ENCODE measurements around the gene F5. TPM values are rescaled to one million over a fixed set of nuclear protein-coding genes. Genes with fewer than 3 reads are reported as not detected.

Gene F5
- total and polyA plus RNA-seq, 9 of the 15 experiments (the other 6 are each of a cell fraction or from before 2014, with no cell fraction given): 0.03 to 0.13 TPM; not detected in 7

DNA sequence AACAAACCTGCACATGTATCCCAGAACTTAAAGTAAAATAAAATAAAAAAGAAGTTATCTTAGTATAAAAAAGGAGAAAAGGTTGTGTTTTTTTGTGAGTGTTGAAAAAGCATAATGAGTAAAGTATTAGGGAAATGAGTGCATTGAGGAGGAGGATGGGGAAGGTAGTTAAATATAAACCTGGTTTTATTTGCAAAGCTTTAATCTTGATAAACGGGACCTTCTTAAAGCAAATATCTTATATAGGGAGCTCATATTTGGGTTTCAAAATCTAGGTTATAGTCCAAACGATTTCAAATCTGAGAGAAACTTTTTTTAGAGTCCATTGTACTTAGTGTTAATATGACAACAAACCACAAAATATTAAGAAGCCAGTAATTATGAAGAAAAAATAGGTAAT is 78.9 kb downstream of the F5 start:
- Histone ChIP-seq H3K9me1 (ENCODE audit: control insufficient read depth, insufficient read depth, low read length) (no peaks in the 10 kb centered on the region), H3K4me1 (replicated peaks in 1 of 2; ENCODE audit: control insufficient read depth in 2 of 2, insufficient read depth in 2 of 2, low read length in 2 of 2) (peaks cover 0 to 14% of the 10 kb centered on the region in 2 experiments; a peak in 2 of 5 replicates), H3K4me2 (ENCODE audit: insufficient read depth, low read length) (no peak overlapping the region), H3K9me3 (replicated peaks; ENCODE audit: control insufficient read depth, insufficient read depth, low read depth, low read length) (no peaks in the 10 kb centered on the region), H3K9ac (ENCODE audit: insufficient read depth in 1 of 2, low read depth in 2 of 2, low read length in 2 of 2) (no peak overlapping the region), H4K20me1 (replicated peaks; ENCODE audit: control insufficient read depth, insufficient read depth, low read length) (no peaks in the 10 kb centered on the region), H3K79me2 (ENCODE audit: control insufficient read depth, insufficient read depth, low read length) (no peaks in the 10 kb centered on the region), H3K4me3 (no peak overlapping the region), H2AFZ (ENCODE audit: low read depth, low read length) (peak overlapping the region; percentile 92; the same call in 1 of the 2 replicates), H3K36me3 (ENCODE audit: control insufficient read depth, insufficient read depth, low read length) (no peaks in the 10 kb centered on the region), H3K27ac (ENCODE audit: extremely low read depth, low read depth, low read length) (no peak overlapping the region), H3K27me3 (ENCODE audit: control insufficient read depth in 2 of 2, insufficient read depth in 2 of 2, low read length in 2 of 2) (no peaks in the 10 kb centered on the region)
- ATAC-seq: no peak
- BruUV-seq (replicated peaks): no TSS peak
- ChIA-PET POLR2A (interaction anchor here (0.7 kb wide), 1 partner anchor 8 kb away, joined by 4 read pairs; no protein-coding TSS in a partner anchor), CTCF (ENCODE audit: low intra/inter-chr PET ratio) (no interaction called here)
- TF ChIP-seq, protein P1, sequence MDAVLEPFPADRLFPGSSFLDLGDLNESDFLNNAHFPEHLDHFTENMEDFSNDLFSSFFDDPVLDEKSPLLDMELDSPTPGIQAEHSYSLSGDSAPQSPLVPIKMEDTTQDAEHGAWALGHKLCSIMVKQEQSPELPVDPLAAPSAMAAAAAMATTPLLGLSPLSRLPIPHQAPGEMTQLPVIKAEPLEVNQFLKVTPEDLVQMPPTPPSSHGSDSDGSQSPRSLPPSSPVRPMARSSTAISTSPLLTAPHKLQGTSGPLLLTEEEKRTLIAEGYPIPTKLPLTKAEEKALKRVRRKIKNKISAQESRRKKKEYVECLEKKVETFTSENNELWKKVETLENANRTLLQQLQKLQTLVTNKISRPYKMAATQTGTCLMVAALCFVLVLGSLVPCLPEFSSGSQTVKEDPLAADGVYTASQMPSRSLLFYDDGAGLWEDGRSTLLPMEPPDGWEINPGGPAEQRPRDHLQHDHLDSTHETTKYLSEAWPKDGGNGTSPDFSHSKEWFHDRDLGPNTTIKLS (IDR thresholded peaks at IDR 0.05; ENCODE audit: borderline replicate concordance, low read depth): no peak
- TF ChIP-seq HDGF (IDR thresholded peaks at IDR 0.05) (no peak), TCF3 (CRISPR knock-in tag; IDR thresholded peaks at IDR 0.05) (no peak), MEF2D (tag; conservative IDR thresholded peaks at IDR 0.05; ENCODE audit: low read depth) (no peak), ZNF143 (CRISPR knock-in tag; IDR thresholded peaks at IDR 0.05) (no peak), NFE2L1 (tag; IDR thresholded peaks at IDR 0.05; ENCODE audit: borderline replicate concordance, low read depth) (no peak), SMAD2 (IDR thresholded peaks at IDR 0.05; ENCODE audit: low read depth, low read length) (no peak), BRF1 (IDR thresholded peaks at IDR 0.05; ENCODE audit: borderline replicate concordance, extremely low read depth, insufficient read length) (no peak), NELFE (IDR thresholded peaks at IDR 0.05; ENCODE audit: insufficient read depth, insufficient read length) (no peak), HNRNPK (IDR thresholded peaks at IDR 0.05; ENCODE audit: low read depth, low read length, poor library complexity, severe bottlenecking) (no peak)
- TF ChIP-seq, protein P2, sequence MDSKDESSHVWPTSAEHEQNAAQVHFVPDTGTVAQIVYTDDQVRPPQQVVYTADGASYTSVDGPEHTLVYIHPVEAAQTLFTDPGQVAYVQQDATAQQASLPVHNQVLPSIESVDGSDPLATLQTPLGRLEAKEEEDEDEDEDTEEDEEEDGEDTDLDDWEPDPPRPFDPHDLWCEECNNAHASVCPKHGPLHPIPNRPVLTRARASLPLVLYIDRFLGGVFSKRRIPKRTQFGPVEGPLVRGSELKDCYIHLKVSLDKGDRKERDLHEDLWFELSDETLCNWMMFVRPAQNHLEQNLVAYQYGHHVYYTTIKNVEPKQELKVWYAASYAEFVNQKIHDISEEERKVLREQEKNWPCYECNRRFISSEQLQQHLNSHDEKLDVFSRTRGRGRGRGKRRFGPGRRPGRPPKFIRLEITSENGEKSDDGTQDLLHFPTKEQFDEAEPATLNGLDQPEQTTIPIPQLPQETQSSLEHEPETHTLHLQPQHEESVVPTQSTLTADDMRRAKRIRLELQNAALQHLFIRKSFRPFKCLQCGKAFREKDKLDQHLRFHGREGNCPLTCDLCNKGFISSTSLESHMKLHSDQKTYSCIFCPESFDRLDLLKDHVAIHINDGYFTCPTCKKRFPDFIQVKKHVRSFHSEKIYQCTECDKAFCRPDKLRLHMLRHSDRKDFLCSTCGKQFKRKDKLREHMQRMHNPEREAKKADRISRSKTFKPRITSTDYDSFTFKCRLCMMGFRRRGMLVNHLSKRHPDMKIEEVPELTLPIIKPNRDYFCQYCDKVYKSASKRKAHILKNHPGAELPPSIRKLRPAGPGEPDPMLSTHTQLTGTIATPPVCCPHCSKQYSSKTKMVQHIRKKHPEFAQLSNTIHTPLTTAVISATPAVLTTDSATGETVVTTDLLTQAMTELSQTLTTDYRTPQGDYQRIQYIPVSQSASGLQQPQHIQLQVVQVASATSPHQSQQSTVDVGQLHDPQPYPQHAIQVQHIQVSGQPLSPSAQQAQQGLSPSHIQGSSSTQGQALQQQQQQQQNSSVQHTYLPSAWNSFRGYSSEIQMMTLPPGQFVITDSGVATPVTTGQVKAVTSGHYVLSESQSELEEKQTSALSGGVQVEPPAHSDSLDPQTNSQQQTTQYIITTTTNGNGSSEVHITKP (IDR thresholded peaks at IDR 0.05; ENCODE audit: partially characterized antibody): no peak
- TF ChIP-seq, protein P3, sequence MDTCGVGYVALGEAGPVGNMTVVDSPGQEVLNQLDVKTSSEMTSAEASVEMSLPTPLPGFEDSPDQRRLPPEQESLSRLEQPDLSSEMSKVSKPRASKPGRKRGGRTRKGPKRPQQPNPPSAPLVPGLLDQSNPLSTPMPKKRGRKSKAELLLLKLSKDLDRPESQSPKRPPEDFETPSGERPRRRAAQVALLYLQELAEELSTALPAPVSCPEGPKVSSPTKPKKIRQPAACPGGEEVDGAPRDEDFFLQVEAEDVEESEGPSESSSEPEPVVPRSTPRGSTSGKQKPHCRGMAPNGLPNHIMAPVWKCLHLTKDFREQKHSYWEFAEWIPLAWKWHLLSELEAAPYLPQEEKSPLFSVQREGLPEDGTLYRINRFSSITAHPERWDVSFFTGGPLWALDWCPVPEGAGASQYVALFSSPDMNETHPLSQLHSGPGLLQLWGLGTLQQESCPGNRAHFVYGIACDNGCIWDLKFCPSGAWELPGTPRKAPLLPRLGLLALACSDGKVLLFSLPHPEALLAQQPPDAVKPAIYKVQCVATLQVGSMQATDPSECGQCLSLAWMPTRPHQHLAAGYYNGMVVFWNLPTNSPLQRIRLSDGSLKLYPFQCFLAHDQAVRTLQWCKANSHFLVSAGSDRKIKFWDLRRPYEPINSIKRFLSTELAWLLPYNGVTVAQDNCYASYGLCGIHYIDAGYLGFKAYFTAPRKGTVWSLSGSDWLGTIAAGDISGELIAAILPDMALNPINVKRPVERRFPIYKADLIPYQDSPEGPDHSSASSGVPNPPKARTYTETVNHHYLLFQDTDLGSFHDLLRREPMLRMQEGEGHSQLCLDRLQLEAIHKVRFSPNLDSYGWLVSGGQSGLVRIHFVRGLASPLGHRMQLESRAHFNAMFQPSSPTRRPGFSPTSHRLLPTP (IDR thresholded peaks at IDR 0.05; ENCODE audit: borderline replicate concordance, extremely low read depth, insufficient read length): no peak
- no peak for DNase-seq (ENCODE audit: extremely low read depth in 1 of 4, low spot score in 3 of 4)
- no peak for FAIRE-seq
- WGBS (ENCODE audit: insufficient coverage, low coverage, missing lambda C conversion rate): 35% methylated on average over 2 of the region's 2 CpGs
- in situ Hi-C loops (cut with MboI) (no loop called here), intact Hi-C loops (cut with micrococcal nuclease) (no loop called here)
